ENCODE data around the gene SLC22A8. TPM values are rescaled to one million over a fixed set of nuclear protein-coding genes. Genes with fewer than 3 reads are reported as not detected.

The SLC22A8 gene
- total RNA-seq, 1 experiment from 2014 or later: not detected

- H3K27ac ChIP-seq (ENCODE audit: low read depth, low read length, poor library complexity, severe bottlenecking): no peak overlapping the region
- no peaks in the 10 kb centered on the region for H3K4me1 ChIP-seq (ENCODE audit: insufficient read depth, low read length, poor library complexity, severe bottlenecking)
- BruUV-seq (replicated peaks): no TSS peak
- no peak overlapping the region for H3K4me3 ChIP-seq (ENCODE audit: low read depth, low read length, poor library complexity, severe bottlenecking)
- no peak for DNase-seq (ENCODE audit: low spot score)
- POLR2A ChIA-PET (ENCODE audit: low non-redundant PET): no interaction called here
- H3K36me3 ChIP-seq (ENCODE audit: insufficient read depth, low read length, poor library complexity, severe bottlenecking): no peaks in the 10 kb centered on the region
- CTCF ChIA-PET: no interaction called here
- intact Hi-C loops (cut with micrococcal nuclease; ENCODE audit: unreplicated experiment): no loop called here
- no peaks in the 10 kb centered on the region for H3K9me3 ChIP-seq (ENCODE audit: low read depth, low read length, poor library complexity, severe bottlenecking)
- TF ChIP-seq CTCF (conservative IDR thresholded peaks at IDR 0.05; ENCODE audit: low read depth, low read length) (no peak), EZH2 (IDR thresholded peaks at IDR 0.05; ENCODE audit: borderline replicate concordance, low read depth, low read length, poor library complexity, severe bottlenecking) (no peak)
- no peaks in the 10 kb centered on the region for H3K27me3 ChIP-seq (replicated peaks; ENCODE audit: insufficient read depth, low read depth, low read length, poor library complexity)
Observed at GRCh38 chr11:62988276-62988675, 27.4 kb downstream of the SLC22A8 start.

GRCh38 chr11:62985041-62985750, 30.4 kb downstream of the SLC22A8 start:
- TF ChIP-seq EZH2 (IDR thresholded peaks at IDR 0.05; ENCODE audit: borderline replicate concordance, low read depth, low read length, poor library complexity, severe bottlenecking): no peak
- no peak for TF ChIP-seq CTCF (conservative IDR thresholded peaks at IDR 0.05; ENCODE audit: low read depth, low read length)
- ChIA-PET POLR2A (ENCODE audit: low non-redundant PET) (no interaction called here), CTCF (no interaction called here)
- Histone ChIP-seq H3K36me3 (ENCODE audit: insufficient read depth, low read length, poor library complexity, severe bottlenecking) (no peaks in the 10 kb centered on the region), H3K27me3 (replicated peaks; ENCODE audit: insufficient read depth, low read depth, low read length, poor library complexity) (no peaks in the 10 kb centered on the region), H3K9me3 (ENCODE audit: low read depth, low read length, poor library complexity, severe bottlenecking) (no peaks in the 10 kb centered on the region), H3K4me1 (ENCODE audit: insufficient read depth, low read length, poor library complexity, severe bottlenecking) (no peaks in the 10 kb centered on the region), H3K27ac (ENCODE audit: low read depth, low read length, poor library complexity, severe bottlenecking) (no peak overlapping the region), H3K4me3 (ENCODE audit: low read depth, low read length, poor library complexity, severe bottlenecking) (no peak overlapping the region)
- intact Hi-C loops (cut with micrococcal nuclease; ENCODE audit: unreplicated experiment): no loop called here
- no TSS peak for BruUV-seq (replicated peaks)
- no peak for DNase-seq (ENCODE audit: low spot score)

- Histone ChIP-seq H3K4me1 (ENCODE audit: insufficient read depth, low read length, poor library complexity, severe bottlenecking) (no peaks in the 10 kb centered on the region), H3K27ac (ENCODE audit: low read depth, low read length, poor library complexity, severe bottlenecking) (no peak within 1 kb of the TSS), H3K27me3 (replicated peaks; ENCODE audit: insufficient read depth, low read depth, low read length, poor library complexity) (no peaks in the 10 kb centered on the region), H3K9me3 (ENCODE audit: low read depth, low read length, poor library complexity, severe bottlenecking) (no peaks in the 10 kb centered on the region), H3K4me3 (ENCODE audit: low read depth, low read length, poor library complexity, severe bottlenecking) (no peak within 1 kb of the TSS), H3K36me3 (ENCODE audit: insufficient read depth, low read length, poor library complexity, severe bottlenecking) (no peaks in the 10 kb centered on the region)
- intact Hi-C loops (cut with micrococcal nuclease; ENCODE audit: unreplicated experiment): no loop called here
- ChIA-PET CTCF (no interaction called here), POLR2A (ENCODE audit: low non-redundant PET) (no interaction called here)
- TF ChIP-seq CTCF (conservative IDR thresholded peaks at IDR 0.05; ENCODE audit: low read depth, low read length) (no peak), EZH2 (IDR thresholded peaks at IDR 0.05; ENCODE audit: borderline replicate concordance, low read depth, low read length, poor library complexity, severe bottlenecking) (no peak)
- DNase-seq (ENCODE audit: low spot score): no peak
- no TSS peak for BruUV-seq (replicated peaks)
Observed at GRCh38 chr11:62984451-62984991, 31.1 kb downstream of the SLC22A8 start, which contains the start of gene SLC22A6. Gene SLC22A6, minus strand, starts transcription at chr11:62984967. Its CDS starts 277 bp downstream, at chr11:62984690.

All from A673 (cell line).